HEK293T (cell line): ENCODE data around the gene SRGAP3.

Experiments
- FOXK2 ChIP-seq: fragments of 450-650 bp; IDR thresholded peaks from 2 replicates; pipeline ENCODE4 v1.6.1; 2016; ENCODE audit warnings: mild to moderate bottlenecking
- FOXM1 ChIP-seq: fragments of 450-650 bp; IDR thresholded peaks from 2 replicates; pipeline ENCODE4 v1.6.1; 2017; ENCODE audit warnings: mild to moderate bottlenecking, borderline replicate concordance
- LEF1 ChIP-seq: fragments of 450-650 bp; IDR thresholded peaks from 2 replicates; pipeline ENCODE4 v1.6.1; 2017; ENCODE audit warnings: mild to moderate bottlenecking, borderline replicate concordance
- NFRKB ChIP-seq: fragments of 450-650 bp; IDR thresholded peaks from 2 replicates; pipeline ENCODE4 v1.6.1; 2016; ENCODE audit warnings: mild to moderate bottlenecking, moderate library complexity

- no peak for TF ChIP-seq FOXK2
- TF ChIP-seq FOXM1, result no peak
- no peak for TF ChIP-seq LEF1
- TF ChIP-seq NFRKB, result no peak
Observed at GRCh38 chr3:9193211-9193610, 56.2 kb downstream of the SRGAP3 start.
